Measurements from ENCODE around the gene CEACAM6.

Gene CEACAM6

DNA sequence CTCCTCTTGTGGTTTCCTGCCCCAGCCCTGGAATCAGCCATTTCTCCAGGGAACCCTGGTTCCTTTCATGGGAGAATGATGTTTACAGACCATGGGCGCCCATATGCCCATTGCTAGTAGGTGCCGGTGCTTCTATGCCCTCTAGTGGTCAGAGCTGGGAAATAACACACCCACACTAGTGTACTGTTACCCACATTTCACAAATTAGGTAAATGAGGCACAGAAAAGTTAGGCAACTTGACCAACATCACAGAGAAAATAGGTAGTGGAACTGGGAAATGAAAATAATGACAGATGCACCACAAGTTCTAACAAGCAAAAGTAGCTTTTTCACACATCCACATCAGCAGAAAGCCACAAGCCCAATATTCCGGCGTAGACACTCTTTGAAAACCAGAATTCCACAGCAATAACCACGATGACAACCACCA is 39.7 kb downstream of the CEACAM6 start:
- Mint-ChIP-seq H3K27ac (no peak overlapping the region), H3K4me1 (ENCODE audit: low read depth) (peaks cover 5% of the 10 kb centered on the region), H3K36me3 (ENCODE audit: low read depth) (no peaks in the 10 kb centered on the region), H3K4me3 (no peak overlapping the region), H3K9me3 (no peaks in the 10 kb centered on the region), H3K27me3 (ENCODE audit: low read depth) (peaks cover 30% of the 10 kb centered on the region)
- DNase-seq (ENCODE audit: low spot score) = peak; percentile 44

DNA sequence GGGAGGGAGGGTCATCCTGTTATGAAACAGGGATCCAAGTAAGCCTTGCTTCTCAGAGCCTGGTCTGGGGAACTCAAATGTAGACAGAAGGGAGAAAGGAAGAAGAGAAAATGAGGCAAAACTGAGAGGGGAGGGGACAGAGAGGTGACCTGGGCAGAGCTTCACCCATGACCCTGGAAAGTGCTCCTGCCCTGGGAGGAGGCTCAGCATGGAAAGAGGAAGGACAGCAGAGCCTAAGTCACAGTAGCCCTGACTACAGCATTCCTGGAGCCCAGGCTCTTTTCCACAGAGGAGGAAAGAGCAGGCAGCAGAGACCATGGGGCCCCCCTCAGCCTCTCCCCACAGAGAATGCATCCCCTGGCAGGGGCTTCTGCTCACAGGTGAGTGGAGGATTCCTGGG is 41.0 kb downstream of the CEACAM6 start, which contains the start of gene CEACAM3:
Gene CEACAM3 (plus strand): TSS at position 226 of the 400 bp plus-strand sequence. CDS start 91 bp downstream, at position 317.
- Mint-ChIP-seq H3K27me3 (ENCODE audit: low read depth) (peaks cover 28% of the 10 kb centered on the region), H3K4me3 (no peak within 1 kb of the TSS), H3K9me3 (no peaks in the 10 kb centered on the region), H3K27ac (no peak within 1 kb of the TSS), H3K4me1 (ENCODE audit: low read depth) (peaks cover 5% of the 10 kb centered on the region), H3K36me3 (ENCODE audit: low read depth) (no peaks in the 10 kb centered on the region)
- DNase-seq (ENCODE audit: low spot score) = no peak

DNA sequence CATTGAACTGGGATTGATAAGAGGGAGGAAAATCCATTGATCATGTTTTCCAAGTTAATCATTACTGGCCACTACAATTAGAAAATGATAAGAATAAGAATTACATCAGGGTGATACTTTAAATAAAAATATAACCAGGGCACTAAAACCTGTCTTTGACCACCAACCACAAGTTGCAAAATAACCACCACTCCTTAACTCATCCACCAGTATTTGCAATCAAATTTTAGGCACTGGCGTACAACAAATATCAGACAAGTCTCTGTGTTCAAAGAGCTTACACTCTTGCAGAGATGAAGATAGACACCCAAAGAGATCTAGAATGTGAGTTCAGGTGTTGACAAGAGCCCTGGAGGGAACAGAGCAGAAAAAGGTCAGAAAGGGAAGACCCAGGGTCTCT is 41.6 kb downstream of the CEACAM6 start:
- no peak for DNase-seq (ENCODE audit: low spot score)
- Mint-ChIP-seq H3K4me1 (ENCODE audit: low read depth) (peaks cover 5% of the 10 kb centered on the region), H3K9me3 (no peaks in the 10 kb centered on the region), H3K27me3 (ENCODE audit: low read depth) (peaks cover 28% of the 10 kb centered on the region), H3K27ac (no peak overlapping the region), H3K36me3 (ENCODE audit: low read depth) (no peaks in the 10 kb centered on the region), H3K4me3 (no peak overlapping the region)

DNA sequence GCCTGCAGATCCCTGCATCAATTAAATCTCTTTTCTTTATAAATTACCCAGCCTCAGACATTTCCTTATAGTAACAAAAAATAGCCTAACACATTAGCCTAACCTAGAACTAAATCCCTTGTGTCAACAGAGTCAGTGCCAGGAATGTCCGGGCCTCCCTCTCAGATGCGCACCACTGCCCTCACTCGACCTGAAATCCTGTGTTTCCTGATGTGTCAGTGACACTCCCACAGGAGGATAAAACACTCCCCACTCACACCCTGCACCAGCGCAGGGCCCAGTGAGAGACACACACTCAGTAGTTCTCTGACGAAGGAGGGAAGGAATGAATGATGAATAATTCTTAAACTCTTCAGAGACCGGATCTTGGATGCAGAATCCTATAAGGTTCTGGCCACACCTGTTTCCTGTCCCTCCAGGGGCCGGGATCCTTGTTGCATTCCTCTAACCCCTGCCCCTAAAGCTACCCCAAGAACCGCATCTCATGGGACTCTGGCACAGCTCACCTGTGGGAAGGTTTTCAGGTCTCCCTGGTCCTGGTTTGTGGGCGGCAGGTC is 44.2 kb downstream of the CEACAM6 start:
- H3K9me3 Mint-ChIP-seq = no peaks in the 10 kb centered on the region
- peaks cover 12% of the 10 kb centered on the region for H3K27me3 Mint-ChIP-seq (ENCODE audit: low read depth)
- H3K4me3 Mint-ChIP-seq = no peak overlapping the region
- no peak overlapping the region for H3K27ac Mint-ChIP-seq
- no peaks in the 10 kb centered on the region for H3K36me3 Mint-ChIP-seq (ENCODE audit: low read depth)
- peaks cover 6% of the 10 kb centered on the region for H3K4me1 Mint-ChIP-seq (ENCODE audit: low read depth)
- DNase-seq (ENCODE audit: low spot score) = no peak

DNA sequence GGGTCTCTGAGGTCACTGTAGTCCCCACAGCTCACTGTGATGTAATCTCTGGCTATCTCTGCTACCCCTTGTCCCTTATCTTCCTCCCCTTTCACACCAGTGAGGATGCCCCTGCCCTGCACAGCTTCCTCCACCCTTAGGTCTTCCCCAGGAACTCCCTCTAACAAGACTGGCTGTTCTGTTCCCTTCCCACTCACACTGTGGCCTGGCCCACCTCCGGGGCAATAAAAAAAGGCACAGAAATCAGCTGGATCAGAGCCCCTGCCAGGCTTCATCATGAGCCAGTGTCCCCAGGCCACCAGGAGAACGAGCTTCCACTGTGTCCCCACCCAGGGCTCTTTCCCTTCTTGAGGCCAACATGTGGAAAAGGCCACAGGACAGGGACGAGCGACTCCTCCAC is 45.7 kb downstream of the CEACAM6 start:
- no peaks in the 10 kb centered on the region for H3K36me3 Mint-ChIP-seq (ENCODE audit: low read depth)
- peaks cover 6% of the 10 kb centered on the region for H3K27me3 Mint-ChIP-seq (ENCODE audit: low read depth)
- no peak overlapping the region for H3K27ac Mint-ChIP-seq
- H3K4me1 Mint-ChIP-seq (ENCODE audit: low read depth) = peaks cover 7% of the 10 kb centered on the region
- no peak for DNase-seq (ENCODE audit: low spot score)
- H3K9me3 Mint-ChIP-seq = no peaks in the 10 kb centered on the region
- no peak overlapping the region for H3K4me3 Mint-ChIP-seq

DNA sequence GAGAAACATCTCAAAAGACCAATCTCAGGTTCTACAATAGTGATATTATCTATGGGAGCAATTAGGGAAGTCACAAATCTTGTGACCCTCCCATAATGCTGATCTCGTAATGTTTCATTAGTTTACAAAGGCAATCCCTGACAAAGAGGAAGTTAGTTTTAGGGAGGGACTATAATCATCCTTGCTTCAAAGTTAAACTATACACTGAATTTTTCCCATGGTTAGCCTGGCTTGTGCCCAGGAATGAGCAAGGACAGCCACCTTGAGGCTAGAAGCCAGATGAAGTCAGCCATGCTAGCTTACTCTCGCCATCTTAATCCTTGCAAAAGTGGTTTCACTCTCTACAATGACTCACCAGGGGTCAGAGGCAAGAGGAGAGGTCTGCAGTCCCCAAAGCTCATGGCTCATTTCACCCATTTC is 46.5 kb downstream of the CEACAM6 start:
- no peak overlapping the region for H3K27ac Mint-ChIP-seq
- H3K4me1 Mint-ChIP-seq (ENCODE audit: low read depth) = peaks cover 7% of the 10 kb centered on the region
- H3K9me3 Mint-ChIP-seq = no peaks in the 10 kb centered on the region
- no peak overlapping the region for H3K4me3 Mint-ChIP-seq
- no peak for DNase-seq (ENCODE audit: low spot score)
- peaks cover 2% of the 10 kb centered on the region for H3K27me3 Mint-ChIP-seq (ENCODE audit: low read depth)
- H3K36me3 Mint-ChIP-seq (ENCODE audit: low read depth) = no peaks in the 10 kb centered on the region

DNA sequence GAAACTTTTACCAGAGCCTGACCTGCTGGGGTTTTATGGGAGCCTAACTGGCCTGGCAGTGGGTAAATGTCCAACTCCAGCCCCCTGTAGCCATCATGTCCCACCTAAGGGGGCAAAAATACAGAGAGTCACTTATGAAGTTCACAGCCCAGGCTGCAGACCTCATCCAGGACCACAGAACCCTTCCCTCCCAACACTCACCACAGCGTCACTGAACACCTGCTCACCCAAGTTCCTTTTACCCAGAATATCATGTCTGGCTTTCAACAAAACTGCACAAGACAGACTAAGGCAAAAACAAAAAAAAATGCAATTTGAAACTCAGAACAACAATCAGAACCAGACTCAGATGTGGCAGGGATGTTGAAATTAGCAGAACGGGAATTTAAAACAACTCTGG is 47.4 kb downstream of the CEACAM6 start:
- no peak for DNase-seq (ENCODE audit: low spot score)
- H3K4me1 Mint-ChIP-seq (ENCODE audit: low read depth) = peaks cover 7% of the 10 kb centered on the region
- H3K27me3 Mint-ChIP-seq (ENCODE audit: low read depth) = no peaks in the 10 kb centered on the region
- H3K27ac Mint-ChIP-seq = no peak overlapping the region
- H3K36me3 Mint-ChIP-seq (ENCODE audit: low read depth) = no peaks in the 10 kb centered on the region
- H3K9me3 Mint-ChIP-seq = no peaks in the 10 kb centered on the region
- H3K4me3 Mint-ChIP-seq = no peak overlapping the region

DNA sequence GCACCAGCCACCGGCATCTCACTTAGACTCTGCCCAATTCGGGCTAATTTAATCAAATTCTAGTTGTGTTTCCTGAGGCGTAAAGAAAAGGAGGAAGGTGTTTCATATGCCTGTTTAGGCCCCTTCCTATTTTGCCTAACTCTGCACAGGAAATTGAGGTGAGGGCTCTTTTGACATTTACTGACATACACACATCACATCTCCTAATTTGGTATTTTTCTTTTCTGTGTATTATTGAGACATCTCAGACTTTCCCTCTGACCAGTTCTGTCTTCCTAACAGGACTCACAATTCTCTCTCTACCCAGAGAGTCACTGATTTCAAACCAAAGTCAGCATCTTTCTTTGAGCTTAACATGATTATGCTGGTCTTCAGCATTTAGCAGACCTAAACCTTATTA is 49.0 kb downstream of the CEACAM6 start:
- Mint-ChIP-seq H3K4me1 (ENCODE audit: low read depth) (peaks cover 7% of the 10 kb centered on the region), H3K36me3 (ENCODE audit: low read depth) (no peaks in the 10 kb centered on the region), H3K27ac (no peak overlapping the region), H3K4me3 (no peak overlapping the region), H3K27me3 (ENCODE audit: low read depth) (no peaks in the 10 kb centered on the region), H3K9me3 (no peaks in the 10 kb centered on the region)
- DNase-seq (ENCODE audit: low spot score) = no peak

DNA sequence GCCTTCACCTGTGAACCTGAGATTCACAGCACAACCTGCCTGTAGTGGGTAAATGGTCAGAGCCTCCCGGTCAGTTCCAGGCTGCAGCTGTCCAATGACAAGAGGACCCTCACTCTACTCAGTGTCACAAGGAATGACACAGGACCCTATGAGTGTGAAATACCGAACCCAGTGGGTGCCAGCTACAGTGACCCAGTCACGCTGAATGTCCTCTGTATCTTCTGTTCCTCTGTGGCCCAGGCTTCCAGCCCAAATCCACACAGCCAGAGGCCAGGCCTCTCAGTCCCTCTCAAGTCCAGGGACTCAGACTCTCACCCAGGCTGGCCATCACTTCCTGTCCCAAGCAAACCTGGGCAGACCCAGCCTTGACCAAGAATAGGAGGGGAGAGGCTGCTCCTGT is 51.8 kb downstream of the CEACAM6 start:
- no peak overlapping the region for H3K4me3 Mint-ChIP-seq
- no peaks in the 10 kb centered on the region for H3K36me3 Mint-ChIP-seq (ENCODE audit: low read depth)
- H3K9me3 Mint-ChIP-seq = no peaks in the 10 kb centered on the region
- H3K4me1 Mint-ChIP-seq (ENCODE audit: low read depth) = peaks cover 7% of the 10 kb centered on the region
- no peak for DNase-seq (ENCODE audit: low spot score)
- H3K27me3 Mint-ChIP-seq (ENCODE audit: low read depth) = no peaks in the 10 kb centered on the region
- no peak overlapping the region for H3K27ac Mint-ChIP-seq

DNA sequence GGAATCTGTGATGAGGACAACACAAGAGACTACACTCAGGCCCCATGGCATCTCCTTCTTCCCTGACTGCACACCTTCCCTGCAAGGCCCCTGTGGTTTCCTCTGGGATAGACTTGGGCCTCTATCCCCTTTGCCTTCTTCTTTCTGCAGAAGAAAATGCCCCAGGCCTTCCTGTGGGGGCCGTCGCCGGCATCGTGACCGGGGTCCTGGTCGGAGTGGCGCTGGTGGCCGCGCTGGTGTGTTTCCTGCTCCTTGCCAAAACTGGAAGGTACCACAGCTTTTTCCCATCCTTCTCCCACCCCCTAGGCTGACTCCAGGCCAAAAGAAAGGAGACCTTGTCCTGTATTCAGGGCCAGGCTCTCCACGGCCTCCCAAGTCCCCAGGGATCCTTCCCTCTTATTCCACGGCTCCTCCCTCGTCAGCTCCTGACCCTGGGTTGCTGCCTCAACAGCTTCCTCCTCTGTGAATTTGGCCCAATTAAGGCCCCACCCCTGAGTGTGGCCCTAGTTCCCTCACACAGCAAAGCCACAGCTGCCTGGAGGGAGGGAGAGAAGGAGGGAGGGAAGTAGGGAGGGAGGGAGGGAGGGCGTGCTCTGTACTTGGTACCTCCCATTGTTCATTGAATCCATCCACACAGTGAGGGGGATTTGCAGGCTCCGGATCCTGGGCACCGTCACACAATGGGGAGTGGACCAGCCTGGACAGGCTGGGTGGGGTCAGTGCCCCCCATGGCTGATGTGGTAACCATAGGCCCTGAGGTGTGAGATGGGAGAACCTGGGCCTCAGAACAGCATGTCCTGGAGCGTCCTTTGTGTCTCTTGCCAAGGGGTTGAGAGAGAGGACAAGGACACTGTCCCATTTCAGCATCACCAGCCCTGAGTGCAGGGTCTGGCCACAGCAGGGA is 53.6 kb downstream of the CEACAM6 start:
- no peak overlapping the region for H3K27ac Mint-ChIP-seq
- H3K4me3 Mint-ChIP-seq = no peak overlapping the region
- peaks cover 7% of the 10 kb centered on the region for H3K4me1 Mint-ChIP-seq (ENCODE audit: low read depth)
- no peaks in the 10 kb centered on the region for H3K36me3 Mint-ChIP-seq (ENCODE audit: low read depth)
- no peaks in the 10 kb centered on the region for H3K9me3 Mint-ChIP-seq
- DNase-seq (ENCODE audit: low spot score) = no peak
- no peaks in the 10 kb centered on the region for H3K27me3 Mint-ChIP-seq (ENCODE audit: low read depth)

DNA sequence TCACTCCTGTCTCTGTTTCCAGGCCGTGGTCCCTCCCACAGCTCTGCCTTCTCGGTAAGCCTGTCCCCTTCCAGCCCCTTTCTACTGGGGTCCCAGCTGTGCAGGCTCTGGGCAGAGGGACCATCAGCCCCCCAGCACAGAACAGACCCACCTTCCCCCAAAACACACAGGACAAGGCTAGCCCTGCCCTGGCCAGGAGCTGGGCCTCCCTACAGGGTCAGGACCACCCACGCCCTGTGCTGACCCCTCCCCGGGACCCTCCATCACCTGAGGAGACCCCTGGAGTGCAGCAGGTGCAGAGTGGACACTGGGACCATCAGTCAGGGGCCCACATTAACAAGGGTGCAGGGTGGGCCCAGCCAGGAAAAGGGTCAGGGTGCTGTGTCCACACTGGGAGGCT is 55.0 kb downstream of the CEACAM6 start:
- Mint-ChIP-seq H3K4me1 (ENCODE audit: low read depth) (peaks cover 2% of the 10 kb centered on the region), H3K4me3 (no peak overlapping the region), H3K27ac (no peak overlapping the region), H3K27me3 (ENCODE audit: low read depth) (no peaks in the 10 kb centered on the region), H3K9me3 (no peaks in the 10 kb centered on the region), H3K36me3 (ENCODE audit: low read depth) (no peaks in the 10 kb centered on the region)
- DNase-seq (ENCODE audit: low spot score) = no peak

DNA sequence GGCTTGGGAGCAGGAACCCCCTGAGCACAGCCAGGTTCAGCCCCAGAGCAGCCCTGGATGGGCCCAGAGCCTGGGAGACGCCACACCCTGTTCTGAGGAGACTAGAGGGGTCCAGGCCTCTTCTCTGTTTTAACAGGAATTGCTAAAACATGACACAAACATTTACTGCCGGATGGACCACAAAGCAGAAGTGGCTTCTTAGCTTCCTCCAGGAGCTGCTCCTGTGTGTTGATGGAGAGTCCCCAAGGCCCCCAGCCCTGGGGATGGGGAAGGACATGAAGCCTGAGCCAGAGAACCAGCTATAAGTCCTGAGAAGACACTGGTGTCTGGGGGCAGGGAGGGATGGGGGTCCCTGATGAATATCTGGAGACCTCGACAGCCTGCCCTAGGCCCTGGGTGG is 55.7 kb downstream of the CEACAM6 start:
- no peaks in the 10 kb centered on the region for H3K9me3 Mint-ChIP-seq
- H3K4me3 Mint-ChIP-seq = no peak overlapping the region
- no peak for DNase-seq (ENCODE audit: low spot score)
- H3K36me3 Mint-ChIP-seq (ENCODE audit: low read depth) = no peaks in the 10 kb centered on the region
- H3K27me3 Mint-ChIP-seq (ENCODE audit: low read depth) = no peaks in the 10 kb centered on the region
- peaks cover 2% of the 10 kb centered on the region for H3K4me1 Mint-ChIP-seq (ENCODE audit: low read depth)
- no peak overlapping the region for H3K27ac Mint-ChIP-seq

DNA sequence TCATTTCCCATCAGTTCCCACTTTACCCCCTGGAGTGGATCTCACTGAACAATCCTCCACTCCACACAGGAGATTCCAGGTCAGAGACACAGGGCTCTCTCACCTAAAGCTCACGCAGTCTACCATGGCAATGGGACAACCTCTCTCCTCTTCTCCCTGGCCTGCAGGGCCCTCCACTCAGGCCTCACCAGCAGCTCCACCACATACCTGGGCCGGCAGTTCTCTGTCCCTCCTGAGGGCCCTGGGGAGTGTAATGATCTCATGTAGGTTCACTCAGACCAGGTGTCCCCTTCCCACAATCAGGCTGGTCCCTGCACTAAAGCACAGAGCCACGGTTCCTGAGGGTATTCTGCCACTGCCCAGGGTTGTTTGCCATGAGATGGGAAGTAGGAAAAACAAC is 56.7 kb downstream of the CEACAM6 start:
- no peaks in the 10 kb centered on the region for H3K27me3 Mint-ChIP-seq (ENCODE audit: low read depth)
- no peak overlapping the region for H3K27ac Mint-ChIP-seq
- no peak overlapping the region for H3K4me3 Mint-ChIP-seq
- H3K9me3 Mint-ChIP-seq = no peaks in the 10 kb centered on the region
- peaks cover 2% of the 10 kb centered on the region for H3K4me1 Mint-ChIP-seq (ENCODE audit: low read depth)
- no peak for DNase-seq (ENCODE audit: low spot score)
- H3K36me3 Mint-ChIP-seq (ENCODE audit: low read depth) = no peaks in the 10 kb centered on the region

DNA sequence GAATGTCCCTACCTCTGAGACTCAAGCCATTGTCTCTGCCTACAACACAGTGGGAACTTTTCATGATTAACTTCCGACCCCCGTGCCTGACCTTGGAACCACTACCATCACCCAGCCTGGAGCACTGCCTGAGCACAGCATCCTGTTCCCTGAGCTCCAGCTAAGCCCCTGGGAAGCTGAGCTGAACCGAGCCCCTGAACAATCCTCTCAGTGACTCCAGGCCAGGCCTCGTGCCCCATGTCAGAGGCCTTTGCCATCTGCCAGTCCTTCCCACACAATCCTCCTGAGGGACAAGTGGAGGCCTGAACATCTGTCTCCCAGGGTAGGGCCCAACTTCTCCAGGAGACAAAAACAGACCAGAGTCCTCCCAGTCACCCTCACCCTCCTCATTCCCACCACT is 58.6 kb downstream of the CEACAM6 start:
- peaks cover 2% of the 10 kb centered on the region for H3K27me3 Mint-ChIP-seq (ENCODE audit: low read depth)
- no peak for DNase-seq (ENCODE audit: low spot score)
- H3K27ac Mint-ChIP-seq = no peak overlapping the region
- H3K4me3 Mint-ChIP-seq = no peak overlapping the region
- H3K4me1 Mint-ChIP-seq (ENCODE audit: low read depth) = peaks cover 2% of the 10 kb centered on the region
- H3K9me3 Mint-ChIP-seq = no peaks in the 10 kb centered on the region
- H3K36me3 Mint-ChIP-seq (ENCODE audit: low read depth) = no peaks in the 10 kb centered on the region

Measured in T-helper 2 cell treated with Interferon-gamma antibody and Interleukin-4, amounts not matched to agents 5 μg/mL and 100 μg/mL, for 36 hours (primary cell).